GM12878 (cell line): Measurements from ENCODE around the gene TIMM10B. TPM values are rescaled to one million over a fixed set of nuclear protein-coding genes. Genes with fewer than 3 reads are reported as not detected.

ENCODE experiments used
- ATAC-seq: fragments of 200-7000 bp; cut with Tn5 transposase; 3 replicates; pipeline ENCODE4 v1.9.1; 2020; ENCODE audit warnings: mild to moderate bottlenecking, moderate library complexity
- BruUV-seq: library from RNA; stranded (reverse); fragments of 400-500 nt; replicated peaks from 2 replicates; lab custom pipeline; 2021; lab: Mats Ljungman, UMichigan
- CTCF ChIA-PET: fragments of 300-600 bp; sonication (Branson Sonifier 250); formaldehyde crosslinking; extraction: SDS; loops from one replicate; lab custom pipeline; 2021; ENCODE audit warnings: inconsistent platforms; lab: Yijun Ruan, JAX
- POLR2A ChIA-PET: fragments of 350-600 bp; formaldehyde crosslinking; extraction: SDS; loops from one replicate; lab custom pipeline; 2021; ENCODE audit warnings: inconsistent platforms; lab: Charles Lee
- RAD21 ChIA-PET: fragments of 300-600 bp; sonication (Branson Sonifier 250); formaldehyde crosslinking; loops from one replicate; lab custom pipeline; 2023; ENCODE audit warnings: antibody characterized with exemption; ENCODE audit not compliant: unreplicated experiment; lab: Charles Lee
- SMC1A ChIA-PET: fragments of 300-600 bp; sonication (Branson Sonifier 250); formaldehyde crosslinking; loops from one replicate; lab custom pipeline; 2023; ENCODE audit not compliant: unreplicated experiment, uncharacterized antibody; lab: Charles Lee
- DNase-seq: peaks from one replicate; pipeline ENCODE4 v3.0.0-alpha.2; 2011; ENCODE audit warnings: low read depth, low spot score
- FAIRE-seq: peaks from 3 replicates; lab custom pipeline; 2011; peaks lifted over from hg19 to GRCh38; lab: Jason Lieb, UNC
- H2AFZ ChIP-seq: 2 replicates; pipeline ENCODE4 v1.6.0; 2011; ENCODE audit warnings: low read depth, low read length, control low read depth; ENCODE audit not compliant: control insufficient read depth
- H3K27ac ChIP-seq: 2 replicates; pipeline ENCODE4 v1.5.1; 2011; ENCODE audit warnings: control low read depth; ENCODE audit not compliant: control insufficient read depth, insufficient read depth
- H3K27me3 ChIP-seq, 2 experiments: replicated peaks in 1 of 2; 2 replicates each; pipeline versions ENCODE4 v1.6.0 to v1.6.1; 2011; ENCODE audit warnings: low read length in 1 of 2; ENCODE audit not compliant: control insufficient read depth in 2 of 2, insufficient read depth in 2 of 2
- H3K36me3 ChIP-seq, 2 experiments: 2 replicates each; pipeline ENCODE4 v1.5.1; 2011; ENCODE audit warnings: low read length in 1 of 2; ENCODE audit not compliant: control insufficient read depth in 2 of 2, insufficient read depth in 2 of 2
- H3K4me1 ChIP-seq: 2 replicates; pipeline ENCODE4 v1.6.1; 2011; ENCODE audit warnings: mild to moderate bottlenecking, low read length, moderate library complexity, mixed read lengths; ENCODE audit not compliant: control insufficient read depth, insufficient read depth
- H3K4me2 ChIP-seq: 2 replicates; pipeline ENCODE4 v1.6.0; 2011; ENCODE audit warnings: control low read depth; ENCODE audit not compliant: control insufficient read depth, insufficient read depth
- H3K4me3 ChIP-seq: fragments of 200-600 bp; sonication (generic); 2 replicates; pipeline ENCODE4 v1.5.1; 2016
- H3K79me2 ChIP-seq: 2 replicates; pipeline ENCODE4 v1.6.0; 2011; ENCODE audit warnings: low read length; ENCODE audit not compliant: control insufficient read depth, insufficient read depth
- H3K9ac ChIP-seq: 2 replicates; pipeline ENCODE4 v1.8.0; 2011; ENCODE audit warnings: low read length, control low read depth, mixed read lengths; ENCODE audit not compliant: control insufficient read depth, insufficient read depth
- H3K9me3 ChIP-seq: replicated peaks from 3 replicates; pipeline ENCODE4 v1.5.1; 2011; ENCODE audit warnings: mild to moderate bottlenecking, low read length; ENCODE audit not compliant: control insufficient read depth, insufficient read depth
- H4K20me1 ChIP-seq: 2 replicates; pipeline ENCODE4 v1.6.0; 2011; ENCODE audit not compliant: control insufficient read depth, insufficient read depth
- ATF2 ChIP-seq: IDR thresholded peaks from 2 replicates; pipeline ENCODE4 v1.6.1; 2012; ENCODE audit warnings: low read length, inconsistent platforms
- BCL3 ChIP-seq: IDR thresholded peaks from 2 replicates; pipeline ENCODE4 v1.6.1; 2011; ENCODE audit warnings: borderline replicate concordance, low read depth, mild to moderate bottlenecking, moderate library complexity, low read length; ENCODE audit not compliant: insufficient read depth, poor library complexity, severe bottlenecking
- WGBS: methylation state at CpG from one replicate; pipeline ENCODE4 v1.1.6; 2016; ENCODE audit warnings: low lambda C conversion rate; ENCODE audit not compliant: insufficient replicate concordance, insufficient coverage; ENCODE audit errors: missing lambda C conversion rate; 5-methylcytosine and 5-hydroxymethylcytosine counted together
- in situ Hi-C: fragments of 300-500 bp; cut with MboI; formaldehyde crosslinking; loops from 9 replicates; pipeline ENCODE4 v1.14.3; 2018; ENCODE audit warnings: mixed read lengths
- intact Hi-C: fragments of 100-400 bp; cut with micrococcal nuclease; formaldehyde crosslinking; loops from one replicate; pipeline ENCODE4 v1.14.2; 2022; ENCODE audit not compliant: unreplicated experiment
- polyA plus RNA-seq, 11 experiments: library from polyadenylated mRNA; depleted of rRNA in 4 of 11; unstranded in 6 of 11; stranded (reverse) in 5 of 11; fragments of >200 nt; fragmentation: Nextera tagmentation in 4 of 11; fragmentation: Illumina TruSeq in 1 of 11; extraction: Ambion mirVana in 4 of 11; extraction: Trizol in 1 of 11; gene quantifications; 1 replicate in 1 of 11; 2 replicates in 10 of 11; pipeline versions ENCODE4 v1.2.1 to v1.2.3, GENCODE V29; 2011 to 2016; ENCODE audit warnings: inconsistent platforms in 2 of 11, missing spikeins in 2 of 11, low read depth in 1 of 11
- total RNA-seq, 4 experiments: library from RNA; depleted of rRNA in 3 of 4; stranded (reverse); fragments of >200 nt in 3 of 4; fragmentation: Illumina TruSeq in 1 of 4; extraction: Trizol in 1 of 4; gene quantifications; 2 replicates each; pipeline versions ENCODE4 v1.2.1 to v1.2.3, GENCODE V29; 2013 to 2021

Gene TIMM10B
- total and polyA plus RNA-seq, 10 of the 15 experiments (the other 5 are each of a cell fraction or from before 2014, with no cell fraction given) = 30.3 to 126 (median 53.1) TPM

- SMC1A ChIA-PET = interaction anchor here (0.8 kb wide), 1 partner anchor 10 kb away, joined by 3 read pairs; no protein-coding TSS in a partner anchor
- in situ Hi-C loops = no loop called here
- intact Hi-C loops = no loop called here
Measured at GRCh38 chr11:6497069-6497839, 16.0 kb downstream of the TIMM10B start, which contains the start of gene DNHD1. DNHD1 (plus strand) TSS chr11:6497280; CDS start chr11:6498216, 936 bp downstream.

More at GRCh38 chr11:6497069-6497839, 16.0 kb downstream of the TIMM10B start, which contains the start of gene DNHD1:
- TF ChIP-seq BCL3 (peak; percentile 63), ATF2 (no peak)
- no peaks in the 10 kb centered on the region for H3K4me1 ChIP-seq
- peaks cover 0 to 23% of the 10 kb centered on the region in 2 experiments; a peak in 2 of 4 replicates for H3K36me3 ChIP-seq
- no peaks in the 10 kb centered on the region for H4K20me1 ChIP-seq
- 91% methylated on average over 30 of the region's 33 CpGs for WGBS
- no peak within 1 kb of the TSS for H3K4me2 ChIP-seq
- no peak within 1 kb of the TSS for H3K9ac ChIP-seq
- ChIA-PET CTCF (interaction anchor here (0.9 to 4.7 kb wide), 3 partner anchors 10 to 118 kb away, joined by 3 to 20 read pairs (median 9); no protein-coding TSS in a partner anchor), RAD21 (interaction anchor here (2.4 kb wide), 1 partner anchor 118 kb away, joined by 10 read pairs; no protein-coding TSS in a partner anchor), POLR2A (interaction anchor here (0.6 to 1.0 kb wide), 5 partner anchors 11 to 237 kb away, joined by 3 read pairs; no protein-coding TSS in a partner anchor)
- ATAC-seq = no peak
- FAIRE-seq = no peak
- BruUV-seq = no TSS peak
- no peak within 1 kb of the TSS for H2AFZ ChIP-seq
- no peaks in the 10 kb centered on the region for H3K9me3 ChIP-seq
- H3K27me3 ChIP-seq = no peaks in the 10 kb centered on the region
- no peak within 1 kb of the TSS for H3K27ac ChIP-seq
- H3K79me2 ChIP-seq = no peaks in the 10 kb centered on the region
- no peak for DNase-seq
- no peak within 1 kb of the TSS for H3K4me3 ChIP-seq
